HCT116 (cell line): ENCODE data around the gene KCNAB2. TPM values are rescaled to one million over a fixed set of nuclear protein-coding genes. Genes with fewer than 3 reads are reported as not detected.

Experiments
- ATAC-seq: fragments of 200-7000 bp; cut with Tn5 transposase; 2 replicates; pipeline ENCODE4 v1.9.1; 2020; ENCODE audit warnings: mild to moderate bottlenecking, moderate library complexity
- BruUV-seq: library from RNA; stranded (reverse); fragments of 400-500 nt; replicated peaks from 2 replicates; lab custom pipeline; 2021; lab: Mats Ljungman, UMichigan
- CTCF ChIA-PET: fragments of 300-600 bp; sonication (Branson Sonifier 250); formaldehyde crosslinking; loops from one replicate; lab custom pipeline; 2021; ENCODE audit warnings: antibody characterized with exemption; lab: Charles Lee
- POLR2A ChIA-PET: fragments of 300-600, 350-600 bp; sonication (Branson Sonifier 250); formaldehyde crosslinking; loops from one replicate; lab custom pipeline; 2021; ENCODE audit warnings: antibody characterized with exemption; lab: Charles Lee
- RAD21 ChIA-PET, 2 experiments: fragments of 300-600 bp; sonication (Branson Sonifier 250); formaldehyde crosslinking; loops; one replicate each; lab custom pipeline; 2023; ENCODE audit warnings: low total read pairs in 2 of 2; ENCODE audit not compliant: uncharacterized antibody in 2 of 2, unreplicated experiment in 2 of 2, low non-redundant PET in 1 of 2; lab: Charles Lee
- DNase-seq: peaks from one replicate; pipeline ENCODE4 v3.0.0-alpha.2; 2010; ENCODE audit warnings: low read depth, low spot score
- H2AFZ ChIP-seq: fragments of 200-600 bp; shearing (Covaris generic), sonication (generic); 2 replicates; pipeline ENCODE4 v1.6.1; 2017; ENCODE audit warnings: low read depth, mixed run types, mixed read lengths, antibody characterized with exemption, low read length; ENCODE audit not compliant: poor library complexity, severe bottlenecking
- H3K27ac ChIP-seq: 2 replicates; pipeline ENCODE4 v1.5.1; 2012; ENCODE audit warnings: low read depth, low read length
- H3K27me3 ChIP-seq: fragments of 200-600 bp; sonication (generic); 2 replicates; pipeline ENCODE4 v1.6.1; 2016; ENCODE audit warnings: mixed run types, low read length, mixed read lengths; ENCODE audit not compliant: insufficient read depth
- H3K36me3 ChIP-seq, 2 experiments: fragments of 200-500 bp in 1 of 2; fragments of 200-600 bp in 1 of 2; sonication (Bioruptor generic) in 1 of 2; sonication (generic) in 1 of 2; 2 replicates each; pipeline versions ENCODE4 v1.5.1 to v1.6.1; 2014 to 2016; ENCODE audit warnings: low read length in 2 of 2, inconsistent platforms in 1 of 2, mixed read lengths in 1 of 2, mixed run types in 1 of 2; ENCODE audit not compliant: insufficient read depth in 2 of 2, control insufficient read depth in 1 of 2
- H3K4me1 ChIP-seq, 2 experiments: fragments of 200-600 bp in 1 of 2; sonication (generic) in 1 of 2; 2 replicates each; pipeline versions ENCODE4 v1.5.1 to v1.6.1; 2012 to 2017; ENCODE audit warnings: low read length in 2 of 2, inconsistent platforms in 1 of 2, mild to moderate bottlenecking in 1 of 2, mixed read lengths in 1 of 2, mixed run types in 1 of 2, moderate library complexity in 1 of 2; ENCODE audit not compliant: insufficient read depth in 2 of 2, control insufficient read depth in 1 of 2
- H3K4me2 ChIP-seq: fragments of 200-600 bp; sonication (generic); 2 replicates; pipeline ENCODE4 v1.6.1; 2017; ENCODE audit warnings: mixed run types, low read length, mixed read lengths
- H3K4me3 ChIP-seq, 2 experiments: fragments of 200-600 bp in 1 of 2; sonication (generic) in 1 of 2; replicated peaks in 1 of 2; 2 replicates each; pipeline ENCODE4 v1.5.1; 2011 to 2016; ENCODE audit warnings: low read length in 2 of 2, control low read depth in 1 of 2, low read depth in 1 of 2, mild to moderate bottlenecking in 1 of 2, mixed read lengths in 1 of 2, mixed run types in 1 of 2
- H3K79me2 ChIP-seq: fragments of 200-600 bp; sonication (generic); 2 replicates; pipeline ENCODE4 v1.6.1; 2017; ENCODE audit warnings: mild to moderate bottlenecking, mixed run types, low read length, moderate library complexity, mixed read lengths; ENCODE audit not compliant: insufficient read depth
- H3K9ac ChIP-seq: fragments of 200-600 bp; sonication (generic); 2 replicates; pipeline ENCODE4 v1.6.1; 2016; ENCODE audit warnings: low read length, mixed read lengths
- H3K9me2 ChIP-seq: fragments of 200-600 bp; sonication (generic), shearing (Covaris generic); 2 replicates; pipeline ENCODE4 v1.6.1; 2017; ENCODE audit warnings: mixed run types, mild to moderate bottlenecking, moderate library complexity; ENCODE audit not compliant: insufficient read depth
- H3K9me3 ChIP-seq, 2 experiments: fragments of 200-500 bp in 1 of 2; fragments of 200-600 bp in 1 of 2; sonication (Bioruptor generic) in 1 of 2; sonication (generic) in 1 of 2; 2 replicates each; pipeline ENCODE4 v1.6.1; 2014 to 2017; ENCODE audit warnings: low read length in 2 of 2, mixed read lengths in 2 of 2, inconsistent platforms in 1 of 2, low read depth in 1 of 2, mild to moderate bottlenecking in 1 of 2, mixed run types in 1 of 2, moderate library complexity in 1 of 2; ENCODE audit not compliant: control insufficient read depth in 1 of 2, insufficient read depth in 1 of 2
- H4K20me1 ChIP-seq: fragments of 200-600 bp; sonication (generic), shearing (Covaris generic); 2 replicates; pipeline ENCODE4 v1.6.1; 2017; ENCODE audit warnings: mixed run types, mild to moderate bottlenecking, moderate library complexity; ENCODE audit not compliant: insufficient read depth
- CBX3 ChIP-seq: IDR thresholded peaks from 2 replicates; pipeline ENCODE4 v1.6.1; 2012; ENCODE audit warnings: low read depth
- FOSL1 ChIP-seq: IDR thresholded peaks from 2 replicates; pipeline ENCODE4 v1.6.1; 2012; ENCODE audit warnings: low read depth
- POLR2AphosphoS5 ChIP-seq: IDR thresholded peaks from 2 replicates; pipeline ENCODE4 v1.6.1; 2011; ENCODE audit warnings: mild to moderate bottlenecking, low read depth, low read length, moderate library complexity
- SP1 ChIP-seq: IDR thresholded peaks from 2 replicates; pipeline ENCODE4 v1.6.1; 2012; ENCODE audit warnings: low read depth
- ZNF274 ChIP-seq: fragments of 200-500 bp; sonication (Bioruptor generic); IDR thresholded peaks from 2 replicates; pipeline ENCODE4 v1.6.1; 2014; ENCODE audit warnings: mild to moderate bottlenecking, low read depth, low read length, inconsistent platforms
- intact Hi-C: fragments of 100-400 bp; cut with micrococcal nuclease; formaldehyde crosslinking; loops from 2 replicates; pipeline ENCODE4 v1.10.0; 2022
- total RNA-seq: library from RNA; stranded (reverse); gene quantifications from one replicate; pipeline ENCODE4 v1.2.1, GENCODE V29; 2021; ENCODE audit not compliant: unreplicated experiment
- TF ChIP-seq, protein P1 (sequence below), 3 experiments: fragments of 200-600 bp in 1 of 3; sonication (generic) in 1 of 3; IDR thresholded peaks in 2 of 3; conservative IDR thresholded peaks in 1 of 3; 2 replicates each; pipeline ENCODE4 v1.5.1; 2012 to 2017; ENCODE audit warnings: low read depth in 2 of 3, low read length in 2 of 3, antibody characterized with exemption in 1 of 3, borderline replicate concordance in 1 of 3, control low read depth in 1 of 3, mild to moderate bottlenecking in 1 of 3, mixed read lengths in 1 of 3, mixed run types in 1 of 3, moderate library complexity in 1 of 3; ENCODE audit not compliant: insufficient read depth in 1 of 3
- TF ChIP-seq, protein P2 (sequence below): IDR thresholded peaks from 2 replicates; pipeline ENCODE4 v1.6.1; 2012

KCNAB2 gene
- total RNA-seq, 1 experiment from 2014 or later = 18.1 TPM

DNA sequence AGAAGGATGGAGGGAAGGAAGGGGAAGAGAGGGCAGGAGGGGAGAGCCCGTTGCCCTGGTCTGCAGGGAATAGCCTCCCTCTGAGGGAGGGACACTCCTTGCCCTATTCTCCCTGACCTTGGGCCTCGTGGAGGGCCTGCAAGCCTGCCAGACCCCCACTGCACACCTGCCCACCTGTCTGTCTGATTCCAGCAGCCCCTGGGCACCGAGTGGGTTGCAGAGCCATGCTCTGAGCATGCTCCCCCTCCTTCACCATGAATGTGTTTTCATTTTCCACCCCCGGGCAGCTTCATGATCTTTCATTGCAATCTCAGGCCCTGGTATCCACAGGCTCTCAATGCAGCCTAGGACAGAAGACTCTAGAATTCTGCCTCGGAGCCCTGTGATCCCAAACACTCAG lies 48.4 kb upstream of the KCNAB2 start:
- Histone ChIP-seq H3K4me1 (peaks cover 13 to 21% of the 10 kb centered on the region in 2 experiments), H3K4me2 (no peak overlapping the region), H3K79me2 (no peaks in the 10 kb centered on the region), H3K4me3 (no peak overlapping the region), H3K36me3 (no peaks in the 10 kb centered on the region), H4K20me1 (no peaks in the 10 kb centered on the region), H3K27me3 (no peaks in the 10 kb centered on the region), H2AFZ (no peak overlapping the region), H3K9me2 (no peaks in the 10 kb centered on the region), H3K9ac (no peak overlapping the region), H3K9me3 (no peaks in the 10 kb centered on the region)
- intact Hi-C loops = no loop called here
- no peak for ATAC-seq
- BruUV-seq = no TSS peak
- RAD21 ChIA-PET = no interaction called here
- no peak for TF ChIP-seq SP1
- TF ChIP-seq, protein P1, sequence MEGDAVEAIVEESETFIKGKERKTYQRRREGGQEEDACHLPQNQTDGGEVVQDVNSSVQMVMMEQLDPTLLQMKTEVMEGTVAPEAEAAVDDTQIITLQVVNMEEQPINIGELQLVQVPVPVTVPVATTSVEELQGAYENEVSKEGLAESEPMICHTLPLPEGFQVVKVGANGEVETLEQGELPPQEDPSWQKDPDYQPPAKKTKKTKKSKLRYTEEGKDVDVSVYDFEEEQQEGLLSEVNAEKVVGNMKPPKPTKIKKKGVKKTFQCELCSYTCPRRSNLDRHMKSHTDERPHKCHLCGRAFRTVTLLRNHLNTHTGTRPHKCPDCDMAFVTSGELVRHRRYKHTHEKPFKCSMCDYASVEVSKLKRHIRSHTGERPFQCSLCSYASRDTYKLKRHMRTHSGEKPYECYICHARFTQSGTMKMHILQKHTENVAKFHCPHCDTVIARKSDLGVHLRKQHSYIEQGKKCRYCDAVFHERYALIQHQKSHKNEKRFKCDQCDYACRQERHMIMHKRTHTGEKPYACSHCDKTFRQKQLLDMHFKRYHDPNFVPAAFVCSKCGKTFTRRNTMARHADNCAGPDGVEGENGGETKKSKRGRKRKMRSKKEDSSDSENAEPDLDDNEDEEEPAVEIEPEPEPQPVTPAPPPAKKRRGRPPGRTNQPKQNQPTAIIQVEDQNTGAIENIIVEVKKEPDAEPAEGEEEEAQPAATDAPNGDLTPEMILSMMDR (IDR thresholded peaks at IDR 0.05 in 2 of 3, conservative IDR thresholded peaks at IDR 0.05 in 1 of 3; ENCODE audit: borderline replicate concordance in 1 of 3, insufficient read depth in 1 of 3, low read depth in 2 of 3, low read length in 2 of 3) = no peak
- TF ChIP-seq, all 23 proteins: peak for 0
- ChIA-PET CTCF (no interaction called here), POLR2A (interaction anchor here (0.5 kb wide), 1 partner anchor 405 kb away, joined by 3 read pairs; no protein-coding TSS in a partner anchor)
- no peak for DNase-seq
- no peak overlapping the region for H3K27ac ChIP-seq

DNA sequence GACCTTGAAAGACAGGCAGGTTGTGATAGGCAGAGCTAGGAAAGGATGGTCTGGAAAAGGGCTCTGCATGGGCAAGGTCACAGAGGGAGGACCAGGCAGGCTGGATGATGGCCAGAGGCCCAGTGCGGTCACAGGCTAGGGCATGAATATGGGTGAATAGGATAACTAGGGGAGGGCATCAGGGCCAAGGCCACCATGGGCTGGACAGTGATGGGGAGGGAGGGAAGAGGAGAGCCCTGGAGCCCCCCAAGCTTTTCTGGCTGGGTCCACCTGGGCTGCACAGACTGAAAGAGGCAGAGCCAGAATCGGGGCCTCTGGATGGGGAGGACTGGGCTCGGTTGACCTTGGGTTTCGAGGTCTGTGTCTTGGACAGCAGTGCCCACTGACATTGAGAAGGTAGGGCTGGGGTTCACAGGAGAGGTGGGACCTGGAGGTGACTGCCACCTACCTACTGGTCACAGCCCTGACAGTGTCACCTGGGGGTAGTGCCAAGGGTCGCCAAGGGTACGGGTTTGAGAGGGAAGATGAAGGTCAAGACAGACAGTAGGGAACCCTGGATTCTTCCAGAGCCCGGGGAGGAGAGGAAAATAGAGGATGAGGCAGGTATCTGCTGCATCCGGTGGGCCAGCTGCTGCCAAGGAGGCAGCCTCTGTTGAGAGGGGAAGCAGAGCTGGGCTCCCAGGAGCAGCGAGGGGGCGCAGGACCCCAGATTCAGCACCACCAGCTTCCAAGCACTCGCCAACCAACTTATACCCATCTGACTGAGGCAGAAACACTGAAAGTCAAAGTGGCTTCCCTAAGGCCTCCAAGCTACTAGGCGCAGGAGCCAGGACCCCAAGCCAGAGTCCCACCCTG lies 47.4 kb upstream of the KCNAB2 start:
- H3K4me3 ChIP-seq = no peak overlapping the region
- H3K79me2 ChIP-seq = no peaks in the 10 kb centered on the region
- no TSS peak for BruUV-seq
- ChIA-PET CTCF (no interaction called here), POLR2A (no interaction called here), RAD21 (no interaction called here)
- H3K4me2 ChIP-seq = no peak overlapping the region
- H3K27me3 ChIP-seq = no peaks in the 10 kb centered on the region
- H2AFZ ChIP-seq = no peak overlapping the region
- H3K9me3 ChIP-seq = no peaks in the 10 kb centered on the region
- H3K27ac ChIP-seq = no peak overlapping the region
- H3K36me3 ChIP-seq = no peaks in the 10 kb centered on the region
- TF ChIP-seq POLR2AphosphoS5 (no peak), FOSL1 (no peak), CBX3 (no peak), ZNF274 (no peak)
- TF ChIP-seq, protein P2, sequence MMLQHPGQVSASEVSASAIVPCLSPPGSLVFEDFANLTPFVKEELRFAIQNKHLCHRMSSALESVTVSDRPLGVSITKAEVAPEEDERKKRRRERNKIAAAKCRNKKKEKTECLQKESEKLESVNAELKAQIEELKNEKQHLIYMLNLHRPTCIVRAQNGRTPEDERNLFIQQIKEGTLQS = no peak
- H3K9ac ChIP-seq = no peak overlapping the region
- no peak for ATAC-seq
- H3K4me1 ChIP-seq = peaks cover 16 to 19% of the 10 kb centered on the region in 2 experiments
- intact Hi-C loops = no loop called here
- H4K20me1 ChIP-seq = no peaks in the 10 kb centered on the region
- DNase-seq = no peak
- no peaks in the 10 kb centered on the region for H3K9me2 ChIP-seq
